HG02588 (cell line): ENCODE measurements around the gene CLDND2.

ENCODE experiments used
- ATAC-seq: cut with Tn5 transposase; IDR thresholded peaks from one replicate; pipeline ENCODE4 v1.9.1; 2021; ENCODE audit warnings: mild to moderate bottlenecking, moderate library complexity; ENCODE audit not compliant: unreplicated experiment

CLDND2 gene

DNA sequence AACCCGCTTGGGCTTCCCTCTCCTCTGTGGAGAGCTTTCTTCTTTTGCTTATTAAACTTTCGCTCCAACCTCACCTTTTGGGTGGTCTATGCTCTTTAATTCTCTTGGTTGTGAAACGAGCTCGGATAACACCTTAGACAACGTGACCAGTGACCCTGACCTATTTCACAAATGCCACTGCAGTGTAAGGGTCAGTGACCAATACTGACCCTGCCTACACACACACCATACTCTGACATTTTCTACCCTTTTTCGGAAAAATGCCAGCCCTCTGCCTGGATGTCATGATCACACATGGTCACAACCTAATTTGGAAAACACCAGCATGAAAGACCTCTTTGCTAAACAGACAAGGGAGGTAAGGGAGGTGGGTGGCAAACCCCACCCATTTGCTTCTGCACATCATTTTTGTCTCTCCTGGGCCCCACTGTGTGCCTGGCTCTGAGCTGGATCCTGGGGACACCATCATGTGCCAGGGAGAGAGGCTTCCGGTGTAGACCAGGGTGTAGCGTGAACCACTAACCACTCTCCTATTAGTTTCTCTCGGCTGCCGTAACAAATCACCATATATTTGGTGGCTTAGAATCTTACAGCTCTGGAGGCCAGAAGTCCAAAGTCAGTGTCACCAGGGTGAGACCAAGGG, 12.5 kb downstream of the CLDND2 start:
- ATAC-seq = no peak

DNA sequence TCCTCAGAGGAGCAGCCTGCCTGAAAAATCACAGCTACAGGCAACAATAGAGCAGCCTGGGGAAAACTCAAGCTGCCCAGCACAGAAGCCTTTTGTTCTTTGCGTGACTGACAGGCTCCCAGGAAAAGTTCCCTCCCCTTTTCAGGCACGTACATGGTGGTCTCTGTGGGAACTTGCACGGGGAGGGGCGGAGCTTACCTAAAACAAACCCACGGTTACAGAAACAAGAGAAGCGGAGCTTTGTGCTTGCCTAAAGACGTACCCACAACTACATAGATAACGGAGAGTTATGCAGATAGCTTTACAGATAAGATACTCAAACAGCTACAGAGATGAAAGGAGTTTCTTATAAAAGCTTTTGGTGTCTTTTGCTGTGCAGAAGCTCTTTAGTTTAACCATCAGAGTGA, 14.1 kb downstream of the CLDND2 start:
- ATAC-seq = no peak

DNA sequence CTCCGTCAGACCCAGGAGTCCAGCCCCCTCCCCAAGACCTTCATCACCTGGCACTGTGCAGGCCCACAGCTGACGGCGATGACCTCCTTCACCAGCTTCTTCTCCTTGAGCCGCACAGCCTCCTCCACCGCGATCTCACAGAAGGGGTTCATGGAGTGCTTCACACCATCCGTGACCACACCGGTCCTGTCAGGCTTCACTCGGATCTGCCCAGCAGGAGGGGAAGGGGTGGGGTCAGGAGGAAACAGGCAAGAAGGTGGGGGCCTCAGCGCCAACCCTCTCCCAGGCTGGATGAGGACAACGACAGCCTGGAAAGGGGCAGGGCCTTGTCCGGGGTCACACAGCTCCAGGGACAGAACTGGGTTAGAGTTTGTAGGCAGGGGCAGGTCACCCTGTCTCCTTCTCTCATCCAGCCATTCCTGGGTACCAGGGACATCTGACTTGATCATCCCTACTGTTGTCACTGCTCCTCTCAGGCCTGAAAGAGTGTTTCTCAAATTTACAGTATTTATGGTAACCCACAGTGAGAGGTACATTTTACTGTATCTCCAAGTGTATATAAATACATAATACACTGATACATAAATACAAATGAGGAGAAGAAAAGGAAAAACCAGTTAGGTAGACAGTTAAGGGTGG, 14.6 kb downstream of the CLDND2 start:
- ATAC-seq = no peak

DNA sequence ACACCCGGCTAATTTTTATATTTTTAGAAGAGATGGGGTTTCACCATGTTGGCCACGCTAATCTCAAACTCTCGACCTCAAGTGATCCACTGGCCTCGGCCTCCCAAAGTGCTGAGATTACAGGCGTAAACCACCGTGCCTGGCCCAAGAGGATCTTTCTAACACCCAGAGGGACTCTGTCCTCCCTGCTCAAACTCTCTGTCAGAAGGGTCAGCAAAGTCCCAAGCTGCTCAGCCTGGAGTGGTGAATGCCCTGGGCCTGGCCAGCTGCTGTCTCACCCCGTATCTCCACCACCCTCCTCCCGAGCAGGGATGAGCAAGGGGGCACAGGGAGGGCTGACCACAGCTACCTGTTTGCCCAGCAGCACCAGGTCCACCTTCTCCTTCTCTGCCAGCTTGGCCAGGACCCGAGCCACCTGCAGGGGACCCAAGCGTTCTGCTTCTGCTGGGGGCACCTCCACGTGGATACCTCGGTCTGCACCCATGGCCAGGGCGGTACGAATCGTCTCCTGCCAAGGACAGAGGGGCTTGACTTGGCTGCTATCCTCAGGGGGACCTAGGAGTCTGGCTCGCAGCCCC, 15.9 kb downstream of the CLDND2 start:
- ATAC-seq = no peak

DNA sequence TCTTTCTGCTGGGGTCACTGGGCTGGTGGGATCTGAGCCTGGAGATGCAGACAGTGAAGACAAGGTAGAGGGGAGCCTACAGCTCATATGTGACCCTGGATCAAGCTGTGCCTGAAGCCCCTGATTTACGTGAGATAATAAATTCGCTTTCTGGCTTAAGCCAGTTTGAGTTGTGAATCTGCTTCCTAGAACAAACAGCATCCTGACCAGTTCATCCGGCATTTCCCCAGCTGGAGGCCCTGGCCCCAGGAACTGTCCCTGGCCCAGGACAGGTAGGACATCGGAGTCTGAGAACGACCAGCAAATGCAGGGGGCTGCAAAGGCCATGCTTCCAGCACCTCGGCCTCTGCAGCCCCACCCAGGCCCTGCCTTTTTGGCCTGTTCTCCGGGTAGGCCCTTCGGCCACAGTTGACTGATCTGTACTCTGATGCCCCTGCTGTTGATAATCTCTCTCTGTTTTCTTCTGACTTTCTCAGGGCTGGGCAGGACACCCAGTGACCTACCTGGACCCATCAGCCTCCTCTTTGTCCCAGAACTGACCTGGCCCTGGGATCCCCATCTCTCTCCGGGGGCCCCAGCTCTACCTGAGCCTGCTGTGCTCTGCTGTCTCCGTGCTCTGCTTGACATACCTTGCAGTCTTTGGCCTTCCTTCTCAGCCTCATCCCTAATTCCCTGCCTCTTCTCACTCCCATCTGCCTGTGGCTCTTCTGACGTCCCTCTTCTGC, 17.4 kb downstream of the CLDND2 start:
- no peak for ATAC-seq

DNA sequence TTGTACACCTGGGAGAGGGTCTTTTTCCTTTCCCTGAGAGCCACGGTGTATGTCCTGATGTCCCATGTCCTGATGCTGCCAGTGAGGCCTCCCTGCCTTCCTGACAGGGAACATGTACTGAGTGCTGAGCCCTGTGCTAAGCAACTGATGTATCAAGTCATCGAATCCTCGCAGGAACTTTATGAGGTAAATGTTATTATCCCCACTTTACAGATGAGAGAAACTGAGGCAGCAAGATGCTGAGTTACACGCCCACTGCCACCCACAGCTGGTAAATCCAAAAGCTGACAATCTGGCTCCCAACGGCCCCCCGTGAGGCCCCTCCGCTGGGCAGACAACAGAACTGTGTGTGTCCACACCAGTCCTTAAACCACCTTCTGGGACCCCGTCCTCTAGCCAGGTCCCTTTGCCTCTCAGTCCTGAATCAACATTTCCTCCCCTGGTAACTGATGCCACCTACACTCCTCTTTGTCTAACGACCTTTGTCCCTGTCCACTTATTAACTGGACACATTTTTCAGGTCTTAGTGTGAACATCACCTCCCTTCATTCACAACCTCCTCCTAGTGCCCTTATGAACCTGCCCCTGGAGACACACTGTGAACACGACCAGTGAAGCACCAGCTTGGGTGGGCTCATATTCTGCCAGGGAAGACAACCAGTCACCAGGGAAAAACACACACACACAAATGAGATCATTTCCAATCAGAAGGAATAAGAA, 21.4 kb downstream of the CLDND2 start:
- no peak for ATAC-seq

DNA sequence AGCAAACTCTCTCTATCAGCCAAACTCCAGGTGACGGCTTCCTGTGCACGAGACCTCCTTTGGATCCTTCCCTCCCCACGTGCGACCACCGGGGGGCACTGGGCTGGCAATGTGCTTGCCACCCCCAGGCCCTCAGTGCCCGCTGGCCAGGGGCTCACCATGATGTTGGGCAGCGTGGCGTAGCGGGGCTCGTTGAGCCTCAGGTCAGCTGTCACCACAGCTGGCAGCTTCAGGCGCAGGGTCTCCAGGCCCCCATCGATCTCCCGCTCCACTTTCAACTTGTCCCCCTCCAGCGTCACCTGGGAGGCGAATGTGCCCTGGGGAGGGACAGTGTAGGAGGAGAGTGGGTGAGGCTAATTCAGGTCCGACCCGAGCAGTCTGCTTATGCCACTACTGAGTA, 22.1 kb downstream of the CLDND2 start:
- ATAC-seq = no peak

DNA sequence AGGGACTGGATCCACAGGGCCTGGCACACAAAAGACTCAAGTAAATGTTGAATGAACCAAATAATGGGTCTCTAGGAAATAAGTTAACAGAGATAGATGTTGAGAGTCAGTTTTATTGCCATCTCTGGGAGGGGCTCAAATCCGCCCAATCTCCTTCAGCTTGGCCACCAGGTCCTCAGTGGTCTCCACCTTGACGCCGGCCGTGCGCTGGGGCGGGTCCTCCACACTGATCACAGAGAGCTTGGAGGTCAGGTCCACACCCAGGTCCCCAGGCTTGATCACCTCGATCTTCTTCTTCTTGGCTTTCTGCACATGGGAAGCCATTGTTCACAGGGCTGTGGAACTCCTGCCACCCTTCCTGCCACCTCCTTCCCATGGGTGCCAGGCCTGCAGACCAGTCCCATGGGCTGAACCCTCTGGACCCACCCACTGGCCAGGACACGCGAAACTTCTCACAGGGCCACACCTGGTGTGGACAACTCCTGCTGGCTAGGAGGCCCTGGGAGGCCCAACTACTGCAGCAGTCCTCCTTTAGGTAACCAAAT, 23.7 kb downstream of the CLDND2 start:
- ATAC-seq = no peak

DNA sequence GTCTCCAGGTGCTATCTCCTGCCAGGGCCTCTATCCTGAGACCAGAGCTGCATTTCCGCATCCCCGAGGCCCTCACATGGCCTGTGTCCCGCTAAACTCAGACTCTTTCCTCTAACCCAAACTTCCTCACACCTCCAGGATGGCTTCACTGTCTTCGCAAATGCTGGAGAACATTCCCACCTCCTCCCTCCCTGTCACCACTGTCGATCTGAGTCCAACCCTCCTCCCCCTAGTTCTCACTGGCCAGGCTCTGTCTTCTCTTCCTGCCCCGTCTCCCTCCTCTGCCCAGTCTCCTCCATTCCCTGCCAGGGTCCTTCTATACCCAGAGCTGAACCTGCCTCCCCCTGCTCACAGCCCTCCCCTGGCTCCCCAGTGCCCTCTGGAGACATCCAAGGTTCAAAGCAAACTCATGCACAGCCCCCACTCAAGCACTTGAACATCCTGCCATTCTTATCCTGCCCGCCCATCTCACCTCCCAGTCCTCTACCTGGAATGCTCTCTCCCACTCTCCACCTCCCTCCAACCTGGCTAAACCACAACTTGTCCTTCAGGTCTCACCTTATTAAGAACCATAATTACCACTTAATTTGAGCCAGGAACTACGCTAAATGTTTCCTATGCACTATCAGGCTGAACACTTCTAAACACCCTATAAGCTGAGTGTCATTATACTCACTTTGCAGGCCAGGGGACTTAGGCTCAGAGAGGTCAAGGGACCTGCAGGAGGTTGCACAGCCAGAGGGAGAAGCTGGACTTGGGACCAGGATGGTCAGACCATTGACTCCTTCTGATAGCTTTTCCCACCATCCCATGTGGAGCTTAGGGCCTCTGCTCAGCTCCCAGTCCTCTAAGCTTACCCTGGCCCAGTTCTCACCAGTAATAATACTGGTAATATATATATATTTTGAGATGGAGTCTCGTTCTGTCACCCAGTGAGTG, 25.9 kb downstream of the CLDND2 start:
- no peak for ATAC-seq

DNA sequence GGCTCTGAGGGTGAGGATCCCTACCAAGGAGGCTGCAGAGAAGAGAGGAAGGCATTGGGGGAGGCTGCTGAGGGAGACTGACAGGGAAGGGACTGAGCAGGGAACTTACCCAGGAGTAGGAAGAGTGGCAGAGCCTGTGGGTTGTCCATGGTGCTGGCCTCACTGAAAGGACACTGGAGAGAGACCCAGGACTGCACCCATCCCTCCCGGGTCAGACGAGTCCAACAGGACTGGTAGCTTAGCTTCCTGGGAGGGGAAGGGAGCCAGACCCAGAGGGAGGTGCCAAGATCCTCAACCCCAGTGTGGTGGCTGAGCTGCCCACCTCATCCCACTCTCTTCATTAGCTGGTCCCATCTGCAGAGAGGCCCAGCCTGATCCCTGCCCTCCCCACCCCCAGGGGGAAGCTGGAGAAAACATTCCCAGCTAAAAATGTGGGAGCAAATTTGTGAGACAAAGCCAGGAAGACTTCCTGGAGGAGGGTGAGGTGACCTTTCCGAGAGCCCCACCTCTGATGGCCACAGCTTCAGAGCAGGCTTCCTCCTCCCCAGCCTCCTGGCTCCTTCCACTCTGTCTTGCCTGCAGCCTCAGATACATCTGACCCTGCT, 26.7 kb downstream of the CLDND2 start, which contains the start of gene VSIG10L:
Gene VSIG10L, minus strand, starts transcription at position 164 of the 605 bp plus-strand sequence. Its CDS starts 15 bp downstream, at position 149.
- ATAC-seq = no peak

DNA sequence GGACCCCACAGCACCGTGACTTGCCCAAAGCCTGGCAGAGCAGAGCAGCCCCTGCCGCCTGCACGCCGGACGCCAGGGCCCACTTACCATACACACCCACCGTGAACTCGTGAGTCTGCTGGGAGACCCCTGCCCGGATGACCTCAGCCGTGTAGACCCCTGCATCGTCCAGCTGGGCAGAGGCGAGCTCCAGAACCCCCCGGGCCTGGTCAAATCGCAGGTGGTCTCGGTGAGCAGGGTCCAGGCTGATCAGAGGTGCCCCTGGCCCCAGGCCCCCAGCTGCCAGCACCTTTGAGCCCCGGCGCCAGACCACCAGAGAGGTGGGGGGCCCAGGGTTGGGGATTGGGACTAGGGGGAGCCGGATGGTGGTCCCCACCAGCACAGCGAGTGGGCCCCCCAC, 27.7 kb downstream of the CLDND2 start:
- ATAC-seq = no peak

DNA sequence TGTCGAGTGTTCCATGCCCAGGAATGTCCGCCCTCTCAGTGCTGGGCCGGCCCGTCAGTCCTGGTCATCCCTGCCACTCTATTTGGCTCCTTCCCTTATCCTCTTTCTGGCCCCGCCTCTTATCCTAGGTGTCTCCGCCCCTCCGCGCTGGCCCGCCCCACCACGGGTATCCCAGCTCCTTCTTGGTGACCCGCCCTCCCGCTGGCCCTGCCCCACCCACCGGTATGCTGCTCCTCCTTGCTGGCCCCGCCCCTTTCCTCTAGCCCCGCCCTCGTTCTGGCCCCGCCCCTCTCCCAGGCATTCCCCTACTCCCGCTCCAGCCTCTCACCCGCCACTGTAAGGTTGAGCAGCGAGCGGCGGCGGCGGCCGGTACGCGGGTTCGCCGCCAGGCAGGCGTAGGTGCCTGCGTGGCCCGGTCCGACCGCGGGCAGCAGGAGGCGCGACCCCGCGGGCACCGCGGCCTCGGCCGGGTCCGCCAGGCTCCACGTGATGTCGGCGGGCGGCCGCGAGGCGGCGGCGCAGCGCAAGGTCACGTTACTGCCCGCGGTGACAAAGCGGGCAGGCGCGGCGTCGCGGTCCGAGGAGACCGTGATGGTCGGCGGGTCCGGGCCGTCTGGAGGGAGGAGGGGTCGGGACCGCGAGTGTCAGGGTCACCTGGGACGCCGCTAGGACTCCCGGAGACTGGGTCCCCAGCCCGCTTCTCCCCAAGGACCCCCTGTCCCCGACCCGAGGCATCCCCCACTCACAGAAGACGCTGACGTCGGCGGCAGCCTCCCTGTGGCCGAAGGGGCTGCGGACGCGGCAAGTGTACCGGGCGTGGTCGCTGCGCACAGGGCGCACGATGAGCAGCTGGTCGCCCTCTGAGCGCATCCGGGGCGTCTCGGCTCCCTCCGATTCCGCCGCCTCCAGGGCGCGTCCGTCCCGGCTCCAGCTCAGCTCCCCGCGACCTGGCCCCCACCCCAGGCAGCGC, 28.8 kb downstream of the CLDND2 start:
- ATAC-seq = peak; percentile 53

DNA sequence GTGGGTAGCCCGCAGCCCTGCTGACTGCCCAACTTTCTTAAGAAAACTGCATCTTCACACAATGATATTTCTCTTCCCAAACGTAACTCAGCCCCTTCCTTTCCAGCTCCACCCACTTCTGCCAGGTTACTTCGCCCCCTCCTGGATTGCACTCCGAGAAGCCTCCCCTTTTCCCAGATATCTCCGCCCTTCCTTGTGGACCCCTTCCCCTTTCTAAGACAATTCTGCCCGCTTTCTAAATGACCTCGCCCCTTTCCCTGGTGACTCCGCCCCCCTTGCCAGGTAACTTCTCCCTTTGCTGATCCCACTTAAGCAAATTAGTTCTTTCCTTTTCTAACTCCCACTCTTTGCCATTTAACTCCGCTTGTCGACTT, 29.5 kb downstream of the CLDND2 start:
- no peak for ATAC-seq

DNA sequence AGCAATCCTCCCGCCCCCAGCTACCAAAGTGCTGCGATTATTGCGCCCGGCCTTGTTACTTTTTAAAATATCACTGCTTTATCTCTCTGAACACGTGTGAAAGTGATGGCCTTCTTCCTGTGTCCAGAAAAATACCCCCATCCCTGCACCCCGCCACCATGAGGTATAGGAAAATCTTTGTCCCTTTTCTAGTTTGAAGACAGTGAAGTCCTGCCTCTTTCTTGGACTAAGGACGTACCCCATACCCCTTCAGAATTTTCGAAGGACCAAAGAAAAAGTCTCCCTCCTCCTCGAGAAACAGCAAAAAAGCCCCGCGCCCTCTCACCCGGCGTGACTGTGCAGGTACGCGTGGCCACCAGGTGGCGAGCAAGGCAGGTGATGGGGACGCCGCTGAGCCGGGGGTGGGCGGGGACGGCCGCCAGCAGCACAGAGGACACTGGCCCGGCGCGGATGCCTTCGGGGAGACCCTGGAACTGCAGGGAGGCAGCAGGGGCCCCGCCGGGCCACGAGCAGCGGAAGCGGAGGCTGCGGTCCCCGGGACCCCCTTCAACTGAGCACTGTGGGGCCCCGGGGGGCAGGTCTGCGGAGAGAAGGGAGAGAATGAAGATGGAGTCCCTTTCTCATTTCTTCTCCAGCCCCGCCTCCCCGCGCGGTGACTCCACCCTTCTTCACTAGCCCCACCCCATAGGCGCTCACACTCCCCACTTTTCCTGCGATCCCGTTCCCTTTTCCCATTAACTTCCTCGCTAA, 30.1 kb downstream of the CLDND2 start:
- ATAC-seq = peak; percentile 53

DNA sequence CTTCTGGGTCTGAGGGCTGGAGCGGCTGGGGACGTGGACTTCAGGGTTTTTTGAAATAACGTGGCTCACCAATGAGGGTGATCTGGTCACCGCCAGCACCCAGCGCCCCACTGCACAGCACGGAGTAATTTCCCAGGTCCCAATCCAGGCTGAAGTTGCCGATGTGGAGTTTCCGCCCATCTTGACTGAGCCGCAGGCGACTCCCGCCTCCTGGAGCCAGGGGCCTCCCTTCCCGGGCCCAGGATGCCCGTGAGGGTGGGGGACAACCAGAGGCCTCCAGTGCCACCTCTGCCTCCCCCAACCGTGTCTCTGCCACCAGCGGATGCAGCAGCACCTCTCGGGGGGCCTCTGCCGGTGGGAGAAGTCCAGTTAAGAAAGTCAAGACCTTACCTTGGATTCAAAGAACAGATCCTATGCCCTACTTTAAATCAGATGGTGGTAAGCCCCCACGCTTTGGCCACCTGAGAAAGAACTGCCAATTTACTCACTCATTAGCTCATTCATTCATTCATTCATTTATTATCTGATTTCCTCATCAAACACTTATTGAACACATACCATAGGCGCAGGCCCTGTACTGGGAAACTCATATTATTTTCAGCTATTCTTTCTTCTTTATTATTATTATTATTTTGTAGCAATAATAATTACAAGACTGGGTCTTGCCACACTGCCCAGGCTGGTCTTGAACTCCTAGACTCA, 30.8 kb downstream of the CLDND2 start:
- ATAC-seq = no peak

DNA sequence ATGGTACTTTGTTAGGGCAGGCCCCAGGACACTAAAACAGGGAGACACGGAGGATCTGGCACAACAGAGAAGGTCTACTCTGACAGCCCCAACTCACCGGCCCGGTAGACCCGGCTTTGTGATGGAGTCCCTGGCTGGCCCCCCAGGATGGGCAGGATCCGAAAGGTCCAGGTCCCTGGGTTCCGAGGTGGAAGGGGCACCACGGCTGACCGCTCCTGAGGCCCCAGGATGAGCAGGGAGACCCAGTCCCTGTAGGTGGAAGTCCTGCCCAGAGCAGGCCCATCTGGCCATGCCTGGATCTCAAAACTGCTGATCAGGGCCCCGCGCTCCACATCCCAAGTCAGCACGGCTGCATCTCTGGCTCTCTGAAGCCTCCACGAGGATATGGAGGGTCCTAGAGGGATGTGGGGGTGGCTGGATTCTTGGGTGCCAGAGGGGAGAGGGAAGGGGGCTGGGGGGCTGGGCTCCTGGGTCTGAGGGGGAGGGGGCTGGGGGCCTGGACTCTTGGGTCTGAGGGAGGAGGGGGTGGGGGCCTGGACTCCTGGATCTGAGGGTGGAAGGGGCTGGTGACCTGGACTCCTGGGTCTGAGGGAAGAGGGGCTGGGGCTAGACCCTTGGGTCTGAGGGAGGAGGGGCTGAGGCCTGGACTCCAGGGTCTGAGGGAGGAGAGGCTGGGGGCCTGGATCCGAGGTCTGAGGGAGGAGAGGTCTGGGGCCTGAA, 31.5 kb downstream of the CLDND2 start:
- ATAC-seq = no peak
